ENCODE data around the gene KDM3A. TPM values are rescaled to one million over a fixed set of nuclear protein-coding genes. Genes with fewer than 3 reads are reported as not detected.
"Not testable (repeated sequence)": the region's sequence is repeated elsewhere in the genome, so short reads cannot be mapped to it uniquely, and the experiment has no call there.

Gene KDM3A
- total and polyA plus RNA-seq, 3 donors from 2014 or later: 88.8 to 126 (median 106) TPM

DNA sequence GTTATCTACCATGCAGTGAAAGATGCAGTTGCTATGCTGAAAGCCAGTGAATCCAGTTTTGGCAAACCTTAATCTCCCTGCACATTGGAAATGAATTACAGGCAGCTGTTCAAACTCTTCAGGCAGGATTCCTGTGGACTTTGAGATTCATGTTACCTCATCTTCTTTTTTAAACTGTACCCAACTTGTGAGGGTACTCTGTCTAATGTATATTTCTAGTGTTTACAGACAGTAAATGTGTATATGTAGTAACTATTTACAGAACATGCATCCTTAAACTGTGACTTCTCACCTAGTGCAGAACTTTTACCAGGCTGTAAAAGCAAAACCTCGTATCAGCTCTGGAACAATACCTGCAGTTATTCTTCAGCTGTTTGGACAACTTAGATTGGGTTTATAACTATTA is 50.9 kb downstream of the KDM3A start:
- no peak for DNase-seq
- intact Hi-C loops (cut with DNase I; ENCODE audit: low total_unique reads): no loop called here
- TF ChIP-seq, protein P1, sequence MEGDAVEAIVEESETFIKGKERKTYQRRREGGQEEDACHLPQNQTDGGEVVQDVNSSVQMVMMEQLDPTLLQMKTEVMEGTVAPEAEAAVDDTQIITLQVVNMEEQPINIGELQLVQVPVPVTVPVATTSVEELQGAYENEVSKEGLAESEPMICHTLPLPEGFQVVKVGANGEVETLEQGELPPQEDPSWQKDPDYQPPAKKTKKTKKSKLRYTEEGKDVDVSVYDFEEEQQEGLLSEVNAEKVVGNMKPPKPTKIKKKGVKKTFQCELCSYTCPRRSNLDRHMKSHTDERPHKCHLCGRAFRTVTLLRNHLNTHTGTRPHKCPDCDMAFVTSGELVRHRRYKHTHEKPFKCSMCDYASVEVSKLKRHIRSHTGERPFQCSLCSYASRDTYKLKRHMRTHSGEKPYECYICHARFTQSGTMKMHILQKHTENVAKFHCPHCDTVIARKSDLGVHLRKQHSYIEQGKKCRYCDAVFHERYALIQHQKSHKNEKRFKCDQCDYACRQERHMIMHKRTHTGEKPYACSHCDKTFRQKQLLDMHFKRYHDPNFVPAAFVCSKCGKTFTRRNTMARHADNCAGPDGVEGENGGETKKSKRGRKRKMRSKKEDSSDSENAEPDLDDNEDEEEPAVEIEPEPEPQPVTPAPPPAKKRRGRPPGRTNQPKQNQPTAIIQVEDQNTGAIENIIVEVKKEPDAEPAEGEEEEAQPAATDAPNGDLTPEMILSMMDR (IDR thresholded peaks at IDR 0.05): no peak
- no peak for TF ChIP-seq POLR2A (IDR thresholded peaks at IDR 0.05)
- Histone ChIP-seq H3K9me3 (no peaks in the 10 kb centered on the region), H3K4me3 (no peak overlapping the region), H3K27me3 (no peaks in the 10 kb centered on the region), H3K36me3 (ENCODE audit: low read depth, missing control alignments) (no peaks in the 10 kb centered on the region), H3K4me1 (no peaks in the 10 kb centered on the region), H3K27ac (no peak overlapping the region)
- WGBS, 2 donors: 82 to 86% methylated on average over 1 of the region's 1 CpG

GRCh38 chr2:86496391-86496790 is 55.2 kb downstream of the KDM3A start:
- H3K4me3 ChIP-seq; H3K9me3 ChIP-seq; H3K4me1 ChIP-seq; H3K27me3 ChIP-seq; DNase-seq; intact Hi-C loops (cut with DNase I; ENCODE audit: low total_unique reads); H3K36me3 ChIP-seq (ENCODE audit: low read depth, missing control alignments); H3K27ac ChIP-seq: not testable (repeated sequence)
- WGBS, 2 donors: 86 to 89% methylated on average over 3 of the region's 3 CpGs

DNA sequence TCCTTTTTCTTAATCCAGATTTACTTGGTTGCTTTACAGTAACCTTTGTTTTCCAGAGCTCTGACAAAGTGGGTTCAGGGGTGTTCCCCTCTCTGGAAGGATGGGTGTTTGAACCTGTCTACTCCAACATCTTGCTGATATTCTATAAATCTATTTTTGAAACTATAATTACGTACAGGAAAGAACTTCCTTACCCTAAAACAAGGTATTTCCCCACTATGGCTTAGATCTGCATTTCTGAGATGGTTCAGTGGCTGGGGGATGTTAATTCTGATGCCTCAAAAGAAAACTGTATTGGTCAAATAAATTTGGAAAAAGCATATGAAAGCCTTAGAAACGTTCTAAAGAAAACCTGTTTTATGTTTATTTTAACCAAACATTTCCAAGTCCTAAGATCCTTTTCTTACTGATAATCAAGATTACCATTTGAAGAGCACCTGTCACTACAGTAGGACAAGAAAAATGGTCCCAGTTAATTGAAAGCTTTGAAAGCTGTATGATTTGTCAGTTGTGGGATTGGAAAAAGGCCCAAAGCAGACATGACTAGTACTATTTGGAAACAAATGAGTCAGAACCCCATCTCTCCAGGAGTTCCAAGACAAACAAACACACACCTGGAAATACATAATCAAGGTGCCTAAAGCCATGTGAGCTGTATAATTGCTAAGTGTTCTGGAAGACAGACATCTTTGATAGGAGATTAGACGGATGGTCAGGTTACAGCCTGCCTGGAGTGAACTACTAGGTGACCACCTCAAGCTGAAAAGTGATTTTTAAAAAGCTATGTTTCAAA is 57.5 kb downstream of the KDM3A start:
- DNase-seq: no peak
- TF ChIP-seq POLR2A (IDR thresholded peaks at IDR 0.05): no peak
- TF ChIP-seq, protein P1 (IDR thresholded peaks at IDR 0.05): no peak
- Histone ChIP-seq H3K4me1 (no peaks in the 10 kb centered on the region), H3K9me3 (no peaks in the 10 kb centered on the region), H3K27me3 (no peaks in the 10 kb centered on the region), H3K36me3 (ENCODE audit: low read depth, missing control alignments) (no peaks in the 10 kb centered on the region), H3K4me3 (no peak overlapping the region), H3K27ac (no peak overlapping the region)
- WGBS, 2 donors: 88 to 93% methylated on average over 3 of the region's 3 CpGs
- intact Hi-C loops (cut with DNase I; ENCODE audit: low total_unique reads): no loop called here

DNA sequence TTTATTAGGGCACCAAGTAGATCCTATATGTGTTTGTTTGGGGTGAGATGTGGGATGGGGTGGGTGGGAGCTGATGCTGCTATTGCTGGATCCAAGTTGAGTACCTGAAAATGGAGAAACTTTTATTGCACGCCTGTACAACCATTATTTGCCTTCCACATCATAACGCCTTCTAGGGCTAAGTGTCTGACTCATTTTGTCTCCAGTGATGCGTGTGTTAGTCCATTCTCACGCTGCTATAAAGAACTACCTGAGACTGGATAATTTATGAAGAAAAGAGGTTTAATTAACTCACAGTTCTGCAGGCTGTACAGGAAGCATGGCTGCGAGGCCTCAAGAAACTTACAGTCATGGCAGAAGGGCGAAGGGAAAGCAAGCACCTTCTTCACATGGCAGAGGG is 58.2 kb downstream of the KDM3A start:
- H3K9me3 ChIP-seq: no peaks in the 10 kb centered on the region
- H3K36me3 ChIP-seq (ENCODE audit: low read depth, missing control alignments): no peaks in the 10 kb centered on the region
- H3K27ac ChIP-seq: no peak overlapping the region
- no peaks in the 10 kb centered on the region for H3K4me1 ChIP-seq
- H3K27me3 ChIP-seq: no peaks in the 10 kb centered on the region
- TF ChIP-seq, protein P1 (IDR thresholded peaks at IDR 0.05): no peak
- no peak for TF ChIP-seq POLR2A (IDR thresholded peaks at IDR 0.05)
- H3K4me3 ChIP-seq: no peak overlapping the region
- DNase-seq: no peak
- 94 to 97% methylated on average over 6 of the region's 6 CpGs for WGBS, 2 donors
- intact Hi-C loops (cut with DNase I; ENCODE audit: low total_unique reads): no loop called here

- no peaks in the 10 kb centered on the region for H3K36me3 ChIP-seq (ENCODE audit: low read depth, missing control alignments)
- no peak for DNase-seq
- no peaks in the 10 kb centered on the region for H3K9me3 ChIP-seq
- TF ChIP-seq, protein P1 (IDR thresholded peaks at IDR 0.05): no peak
- no peak for TF ChIP-seq POLR2A (IDR thresholded peaks at IDR 0.05)
- H3K4me1 ChIP-seq: no peaks in the 10 kb centered on the region
- no peak overlapping the region for H3K27ac ChIP-seq
- no peak overlapping the region for H3K4me3 ChIP-seq
- no peaks in the 10 kb centered on the region for H3K27me3 ChIP-seq
- intact Hi-C loops (cut with DNase I; ENCODE audit: low total_unique reads): no loop called here
- WGBS, 2 donors: 94 to 100% methylated on average over 2 of the region's 2 CpGs
Observed at GRCh38 chr2:86500325-86501083, 59.3 kb downstream of the KDM3A start.
